Smooth muscle cell (in vitro differentiated cells): Measurements from ENCODE around the gene ZBTB34. TPM values are rescaled to one million over a fixed set of nuclear protein-coding genes. Genes with fewer than 3 reads are reported as not detected.

Experiments
- DNase-seq: peaks from one replicate; lab custom pipeline; 2025; ENCODE audit not compliant: unreplicated experiment; lab: John Stamatoyannopoulos, UW
- H2AFZ ChIP-seq: fragments of 200-600 bp; sonication (generic); 2 replicates; pipeline ENCODE4 v1.6.0; 2016; ENCODE audit warnings: antibody characterized with exemption, low read depth, mild to moderate bottlenecking
- H3F3A ChIP-seq: fragments of 200-600 bp; sonication (generic); 2 replicates; pipeline ENCODE4 v1.6.0; 2017; ENCODE audit warnings: antibody characterized with exemption, low read depth
- H3K27ac ChIP-seq: fragments of 200-600 bp; sonication (generic); 2 replicates; pipeline ENCODE4 v1.5.1; 2016; ENCODE audit warnings: low read depth, mild to moderate bottlenecking
- H3K27me3 ChIP-seq: fragments of 200-600 bp; sonication (generic); 2 replicates; pipeline ENCODE4 v1.6.1; 2016; ENCODE audit warnings: low read depth, mild to moderate bottlenecking
- H3K36me3 ChIP-seq: fragments of 200-600 bp; sonication (generic); 2 replicates; pipeline ENCODE4 v1.5.1; 2016; ENCODE audit warnings: low read depth
- H3K4me1 ChIP-seq: fragments of 200-600 bp; sonication (generic); 2 replicates; pipeline ENCODE4 v1.5.1; 2016; ENCODE audit warnings: low read depth
- H3K4me2 ChIP-seq: fragments of 200-600 bp; sonication (generic); 2 replicates; pipeline ENCODE4 v1.6.0; 2016; ENCODE audit warnings: mild to moderate bottlenecking
- H3K4me3 ChIP-seq: fragments of 200-600 bp; sonication (generic); 2 replicates; pipeline ENCODE4 v1.5.1; 2016; ENCODE audit warnings: mild to moderate bottlenecking
- H3K79me2 ChIP-seq: fragments of 200-600 bp; sonication (generic); 2 replicates; pipeline ENCODE4 v1.6.0; 2016; ENCODE audit warnings: low read depth, mild to moderate bottlenecking
- H3K9ac ChIP-seq: fragments of 200-600 bp; sonication (generic); 2 replicates; pipeline ENCODE4 v1.6.0; 2016; ENCODE audit warnings: low read depth
- H3K9me3 ChIP-seq: fragments of 200-600 bp; sonication (generic); replicated peaks from 2 replicates; pipeline ENCODE4 v1.5.1; 2016; ENCODE audit warnings: low read depth
- H4K20me1 ChIP-seq: fragments of 200-600 bp; sonication (generic); 2 replicates; pipeline ENCODE4 v1.6.0; 2016; ENCODE audit warnings: low read depth
- CTCF ChIP-seq: fragments of 200-600 bp; sonication (generic); IDR thresholded peaks from 2 replicates; pipeline ENCODE4 v1.5.1; 2017; ENCODE audit warnings: borderline replicate concordance, mild to moderate bottlenecking, antibody characterized with exemption; ENCODE audit not compliant: insufficient read depth, poor library complexity, severe bottlenecking
- WGBS: methylation state at CpG from one replicate; pipeline ENCODE4 v1.1.7; 2016; ENCODE audit warnings: low lambda C conversion rate; 5-methylcytosine and 5-hydroxymethylcytosine counted together
- polyA plus RNA-seq: library from polyadenylated mRNA; unstranded; fragments of >200 nt; fragmentation: Nextera tagmentation; extraction: Ambion mirVana; gene quantifications from 2 replicates; pipeline ENCODE4 v1.2.1, GENCODE V29; 2016
- total RNA-seq: library from RNA; depleted of rRNA; stranded (reverse); fragments of >200 nt; gene quantifications from 2 replicates; pipeline ENCODE4 v1.2.3, GENCODE V29; 2014

Gene ZBTB34
- total and polyA plus RNA-seq, 2 experiments from 2014 or later: 6.3 to 17.8 TPM

- Histone ChIP-seq H3K79me2 (no peaks in the 10 kb centered on the region), H3K27me3 (no peaks in the 10 kb centered on the region), H3K4me3 (no peak overlapping the region), H3K27ac (no peak overlapping the region), H3K4me1 (peaks cover 3% of the 10 kb centered on the region), H2AFZ (no peak overlapping the region), H3K9ac (no peak overlapping the region), H3K9me3 (no peaks in the 10 kb centered on the region), H4K20me1 (no peaks in the 10 kb centered on the region), H3K4me2 (no peak overlapping the region), H3K36me3 (no peaks in the 10 kb centered on the region), H3F3A (no peaks in the 10 kb centered on the region)
- WGBS: 93% methylated on average over 8 of the region's 8 CpGs
- TF ChIP-seq CTCF: no peak
- DNase-seq: no peak
Observed at GRCh38 chr9:126934441-126934840, 74.0 kb downstream of the ZBTB34 start.

Other genes starting within 250 kb of the ZBTB34 start
- not detected in 2 replicates for gene LMX1B, start 246.7 kb upstream of the ZBTB34 start, total RNA-seq
- not detected in 2 replicates for gene LMX1B, start 246.7 kb upstream of the ZBTB34 start, polyA plus RNA-seq
- 12.3 and 13.3 TPM in 2 replicates for gene ZBTB43, start 55.6 kb upstream of the ZBTB34 start, total RNA-seq
- 10.8 and 11.5 TPM in 2 replicates for gene ZBTB43, start 55.6 kb upstream of the ZBTB34 start, polyA plus RNA-seq
- 4.0 and 4.4 TPM in 2 replicates for gene RALGPS1, start 54.1 kb downstream of the ZBTB34 start, total RNA-seq
- 2.1 and 2.3 TPM in 2 replicates for gene RALGPS1, start 54.1 kb downstream of the ZBTB34 start, polyA plus RNA-seq